ENCODE results near the gene OVOL2. TPM values are rescaled to one million over a fixed set of nuclear protein-coding genes. Genes with fewer than 3 reads are reported as not detected.

The OVOL2 gene
- total RNA-seq, 2 donors from 2014 or later: 25.6 to 34.8 TPM

DNA sequence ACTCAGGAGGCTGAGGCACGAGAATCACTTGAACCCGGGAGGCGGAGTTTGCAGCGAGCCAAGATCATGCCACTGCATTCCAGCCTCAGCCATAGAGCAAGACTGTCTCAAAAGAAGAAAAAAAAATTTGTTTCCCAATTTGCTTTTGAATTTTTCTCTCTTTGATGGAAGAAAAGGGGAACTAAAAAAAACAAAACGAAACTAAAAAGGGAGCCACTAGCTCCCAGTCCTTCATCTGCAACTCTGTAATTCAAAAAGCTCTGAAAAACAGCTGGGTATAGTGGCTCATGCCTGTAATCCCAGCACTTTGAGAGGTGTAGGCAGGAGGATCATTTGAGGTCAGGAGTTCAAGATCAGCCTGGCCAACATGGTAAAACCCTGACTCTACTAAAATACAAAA is 9.5 kb downstream of the OVOL2 start:
- intact Hi-C loops (cut with DNase I): no loop called here
- no peak overlapping the region for H3K4me3 ChIP-seq
- no peaks in the 10 kb centered on the region for H3K36me3 ChIP-seq
- 81% methylated on average over 5 of the region's 5 CpGs for WGBS
- TF ChIP-seq POLR2AphosphoS5 (IDR thresholded peaks at IDR 0.05) (no peak), POLR2A (IDR thresholded peaks at IDR 0.05) (no peak), CTCF (IDR thresholded peaks at IDR 0.05) (no peak)
- no peak overlapping the region for H3K27ac ChIP-seq
- no peaks in the 10 kb centered on the region for H3K9me3 ChIP-seq
- H3K27me3 ChIP-seq (replicated peaks; ENCODE audit: insufficient read depth): no peaks in the 10 kb centered on the region
- H3K4me1 ChIP-seq (replicated peaks): no peaks in the 10 kb centered on the region
- no peak for DNase-seq (ENCODE audit: low spot score)

DNA sequence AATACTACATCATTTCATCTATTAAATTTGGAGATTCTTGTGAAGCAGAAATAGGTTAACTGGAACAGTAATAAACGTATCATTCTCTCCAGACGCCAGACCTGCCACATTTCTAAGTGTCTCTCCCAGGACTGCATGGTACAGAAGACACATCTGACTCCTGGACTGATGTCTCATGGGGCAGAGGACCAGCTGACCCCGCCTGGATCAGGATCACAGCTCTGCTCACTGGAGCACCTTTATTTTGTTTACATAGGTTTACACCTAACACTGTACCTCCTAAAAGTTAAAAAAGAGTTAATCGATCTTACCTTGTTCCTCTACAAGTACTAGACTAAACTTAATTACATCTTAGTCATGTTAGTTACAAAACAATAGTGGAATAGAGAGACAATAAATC is 11.2 kb downstream of the OVOL2 start:
- Histone ChIP-seq H3K36me3 (no peaks in the 10 kb centered on the region), H3K27ac (no peak overlapping the region), H3K9me3 (no peaks in the 10 kb centered on the region), H3K4me1 (replicated peaks) (no peaks in the 10 kb centered on the region), H3K4me3 (no peak overlapping the region), H3K27me3 (replicated peaks; ENCODE audit: insufficient read depth) (no peaks in the 10 kb centered on the region)
- DNase-seq (ENCODE audit: low spot score): no peak
- TF ChIP-seq CTCF (IDR thresholded peaks at IDR 0.05) (no peak), POLR2A (IDR thresholded peaks at IDR 0.05) (no peak), POLR2AphosphoS5 (IDR thresholded peaks at IDR 0.05) (no peak)
- intact Hi-C loops (cut with DNase I): no loop called here
- 83% methylated on average over 4 of the region's 4 CpGs for WGBS

DNA sequence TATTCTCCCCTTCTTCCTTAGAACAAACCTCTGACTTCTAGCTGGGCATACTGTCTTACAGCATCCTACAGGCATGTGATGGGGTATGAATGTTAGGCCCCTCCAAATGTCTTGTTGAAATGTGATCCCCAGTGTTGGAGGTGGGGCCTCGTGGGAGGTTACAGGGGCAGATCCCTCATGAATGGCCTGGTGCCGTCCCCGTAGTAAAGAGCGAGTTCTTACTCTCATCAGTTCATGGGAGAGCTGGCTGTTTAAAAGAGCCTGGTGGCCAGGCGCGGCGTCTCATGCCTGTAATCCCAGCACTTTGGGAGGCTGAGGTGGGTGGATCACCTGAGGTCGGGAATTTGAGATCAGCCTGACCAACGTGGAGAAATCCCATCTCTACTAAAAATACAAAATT is 15.5 kb downstream of the OVOL2 start:
- Histone ChIP-seq H3K4me1 (replicated peaks) (no peaks in the 10 kb centered on the region), H3K27me3 (replicated peaks; ENCODE audit: insufficient read depth) (no peaks in the 10 kb centered on the region), H3K36me3 (no peaks in the 10 kb centered on the region), H3K27ac (no peak overlapping the region), H3K4me3 (no peak overlapping the region), H3K9me3 (no peaks in the 10 kb centered on the region)
- WGBS: 60% methylated on average over 9 of the region's 9 CpGs
- intact Hi-C loops (cut with DNase I): no loop called here
- DNase-seq (ENCODE audit: low spot score): no peak
- TF ChIP-seq CTCF (IDR thresholded peaks at IDR 0.05): no peak
- TF ChIP-seq POLR2A (IDR thresholded peaks at IDR 0.05): no peak
- TF ChIP-seq POLR2AphosphoS5 (IDR thresholded peaks at IDR 0.05): no peak

GRCh38 chr20:18041462-18041861 is 16.3 kb downstream of the OVOL2 start:
- 87% methylated on average over 15 of the region's 15 CpGs for WGBS
- Histone ChIP-seq H3K4me1 (replicated peaks) (no peaks in the 10 kb centered on the region), H3K9me3 (no peaks in the 10 kb centered on the region), H3K36me3 (no peaks in the 10 kb centered on the region), H3K27ac (no peak overlapping the region), H3K4me3 (no peak overlapping the region), H3K27me3 (replicated peaks; ENCODE audit: insufficient read depth) (no peaks in the 10 kb centered on the region)
- no peak for TF ChIP-seq POLR2A (IDR thresholded peaks at IDR 0.05)
- no peak for TF ChIP-seq CTCF (IDR thresholded peaks at IDR 0.05)
- no peak for TF ChIP-seq POLR2AphosphoS5 (IDR thresholded peaks at IDR 0.05)
- no peak for DNase-seq (ENCODE audit: low spot score)
- intact Hi-C loops (cut with DNase I): no loop called here

DNA sequence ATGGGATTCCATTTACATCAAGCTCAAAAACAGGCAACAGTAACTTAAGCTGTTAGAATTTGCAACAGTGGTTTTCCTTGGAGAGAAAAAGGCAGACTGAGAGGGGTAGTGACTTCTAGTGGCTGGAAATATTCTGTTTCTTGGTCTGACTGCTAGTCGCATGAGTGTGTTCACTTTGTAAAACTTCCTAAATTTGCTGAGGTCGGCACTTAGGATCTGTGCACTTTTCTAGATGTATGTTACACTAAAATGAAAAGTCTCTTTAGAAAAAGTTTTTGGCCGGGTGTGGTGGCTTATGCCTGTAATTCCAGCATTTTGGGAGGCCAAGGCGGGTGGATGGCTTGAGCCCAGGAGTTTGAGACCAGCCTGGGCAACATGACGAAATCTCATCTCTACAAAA is 18.7 kb downstream of the OVOL2 start:
- 87% methylated on average over 5 of the region's 5 CpGs for WGBS
- DNase-seq (ENCODE audit: low spot score): no peak
- Histone ChIP-seq H3K36me3 (no peaks in the 10 kb centered on the region), H3K4me3 (no peak overlapping the region), H3K27ac (no peak overlapping the region), H3K9me3 (no peaks in the 10 kb centered on the region), H3K27me3 (replicated peaks; ENCODE audit: insufficient read depth) (no peaks in the 10 kb centered on the region), H3K4me1 (replicated peaks) (no peaks in the 10 kb centered on the region)
- no peak for TF ChIP-seq POLR2AphosphoS5 (IDR thresholded peaks at IDR 0.05)
- no peak for TF ChIP-seq POLR2A (IDR thresholded peaks at IDR 0.05)
- TF ChIP-seq CTCF (IDR thresholded peaks at IDR 0.05): no peak
- intact Hi-C loops (cut with DNase I): no loop called here

Data from prostate gland (tissue), 2 donors.